Measurements from ENCODE around the gene SMIM27. TPM values are rescaled to one million over a fixed set of nuclear protein-coding genes. Genes with fewer than 3 reads are reported as not detected.
A peak's percentile ranks its signal among the peaks of the same experiment; 100 is the strongest.
"Not testable (repeated sequence)": the region's sequence is repeated elsewhere in the genome, so short reads cannot be mapped to it uniquely, and the experiment has no call there.

SMIM27 gene
- total and polyA plus RNA-seq, 8 donors, result 3.5 to 14.4 (median 6.9) TPM

- intact Hi-C loops (cut with DNase I), result no loop called here
- H3K4me3 ChIP-seq, result no peak overlapping the region
- TF ChIP-seq CTCF (IDR thresholded peaks at IDR 0.05), result no peak
- H3K9me3 ChIP-seq, result no peaks in the 10 kb centered on the region
- no peak for ATAC-seq
- peaks cover 0 to 3% (median 0%) of the 10 kb centered on the region in 3 donors for H3K4me1 ChIP-seq
- FAIRE-seq, result no peak
- H3K27ac ChIP-seq, result no peak overlapping the region
- no peak for DNase-seq
- no peaks in the 10 kb centered on the region for H3K27me3 ChIP-seq
- no peaks in the 10 kb centered on the region for H3K36me3 ChIP-seq
Observed at GRCh38 chr9:32516241-32516640, 35.9 kb upstream of the SMIM27 start.

- Histone ChIP-seq H3K4me3 (no peak overlapping the region), H3K27ac (no peak overlapping the region), H3K4me1 (peaks cover 0 to 8% (median 6%) of the 10 kb centered on the region in 3 donors), H3K27me3 (no peaks in the 10 kb centered on the region), H3K9me3 (no peaks in the 10 kb centered on the region), H3K36me3 (no peaks in the 10 kb centered on the region)
- TF ChIP-seq CTCF (IDR thresholded peaks at IDR 0.05), result no peak
- 93 to 100% methylated on average over 1 of the region's 1 CpG for WGBS, 2 donors
- DNase-seq (no peak), ATAC-seq (no peak), FAIRE-seq (no peak)
- intact Hi-C loops (cut with DNase I), result no loop called here
Observed at GRCh38 chr9:32518276-32518675, 33.9 kb upstream of the SMIM27 start.

DNA sequence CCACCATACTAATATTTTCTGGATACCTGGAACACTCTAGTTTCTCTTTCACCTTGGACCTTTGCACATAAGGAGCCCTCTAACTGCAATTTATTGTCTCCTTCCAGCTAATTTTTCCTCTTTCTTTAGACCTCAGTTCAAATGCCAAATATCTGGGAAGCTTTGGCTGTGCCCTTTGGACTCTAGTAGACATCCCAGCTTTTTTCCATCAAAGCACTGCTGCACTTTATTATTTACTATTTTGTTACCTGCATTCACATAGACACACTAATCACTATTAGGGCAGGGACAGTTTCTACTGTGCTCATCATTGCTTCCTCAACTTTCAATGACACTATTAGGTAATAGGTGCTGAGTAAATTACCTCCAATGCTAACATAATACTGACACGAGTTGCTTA is 28.2 kb upstream of the SMIM27 start:
- H3K4me3 ChIP-seq, result peak overlapping the region in 1 of 4 donors; percentile 75
- no peaks in the 10 kb centered on the region for H3K36me3 ChIP-seq
- peaks cover 7 to 25% (median 16%) of the 10 kb centered on the region in 3 donors for H3K4me1 ChIP-seq
- no peak for ATAC-seq
- H3K27me3 ChIP-seq, result no peaks in the 10 kb centered on the region
- DNase-seq, result no peak
- H3K27ac ChIP-seq, result peak overlapping the region in 1 of 4 donors; percentile 83
- 9 to 35% methylated on average over 1 of the region's 1 CpG for WGBS, 2 donors
- no peak for TF ChIP-seq CTCF (IDR thresholded peaks at IDR 0.05)
- FAIRE-seq, result no peak
- intact Hi-C loops (cut with DNase I), result no loop called here
- H3K9me3 ChIP-seq, result no peaks in the 10 kb centered on the region

GRCh38 chr9:32524558-32524891 is 27.6 kb upstream of the SMIM27 start:
- Histone ChIP-seq H3K4me1 (peaks cover 7 to 25% (median 16%) of the 10 kb centered on the region in 3 donors), H3K4me3 (peak overlapping the region in 2 of 4 donors; percentile 59 to 75), H3K27ac (peak overlapping the region; percentile 48 to 84 (median 76))
- H3K36me3 ChIP-seq; H3K9me3 ChIP-seq; ATAC-seq; FAIRE-seq; H3K27me3 ChIP-seq; intact Hi-C loops (cut with DNase I); DNase-seq: not testable (repeated sequence)
- 52 to 54% methylated on average over 11 of the region's 11 CpGs for WGBS, 2 donors

DNA sequence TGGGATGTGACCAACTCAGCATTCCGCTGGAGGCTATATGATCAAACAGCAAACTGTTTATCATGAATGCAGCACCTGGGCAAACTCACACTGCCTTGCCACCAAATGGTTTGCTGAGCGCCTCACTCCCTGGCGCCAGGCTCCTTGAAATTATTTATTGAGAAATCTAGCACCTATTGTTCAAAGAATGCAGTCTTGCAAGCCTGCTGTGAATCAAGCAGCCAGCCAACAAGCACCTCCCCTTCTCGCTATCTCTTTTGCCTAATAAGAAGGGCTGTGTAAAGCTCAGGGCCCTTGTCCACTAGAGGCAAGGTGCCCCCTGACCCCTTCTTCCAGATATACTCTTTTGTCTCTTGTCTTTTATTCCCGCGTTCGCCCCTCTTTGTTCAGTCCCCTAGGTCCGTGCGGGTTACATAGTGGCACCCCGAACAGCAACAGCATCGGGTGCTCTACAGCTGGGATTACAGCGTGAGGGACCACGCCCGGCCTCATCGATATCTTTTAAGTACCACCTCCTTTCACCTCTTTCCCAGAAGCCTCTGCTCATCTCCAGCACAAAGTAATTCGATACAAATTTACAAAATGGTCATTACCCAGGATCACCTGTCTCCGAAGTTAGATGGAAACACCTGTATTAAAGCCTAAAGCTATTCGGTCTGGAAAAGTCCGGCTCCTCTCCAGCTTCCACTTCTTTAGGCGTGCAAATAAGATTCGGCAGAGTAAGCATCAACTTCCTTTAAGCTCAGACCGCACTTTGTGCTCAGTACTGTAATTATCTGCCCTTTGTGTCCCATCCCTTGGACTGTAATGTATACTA is 27.0 kb upstream of the SMIM27 start:
- TF ChIP-seq CTCF (IDR thresholded peaks at IDR 0.05), result no peak
- no peak for FAIRE-seq
- intact Hi-C loops (cut with DNase I), result no loop called here

More for the DNA sequence above, 27.0 kb upstream of the SMIM27 start:
- peak overlapping the region; percentile 48 to 84 (median 76) for H3K27ac ChIP-seq
- ATAC-seq (peak; percentile 37 to 63 (median 54)), DNase-seq (peak; percentile 62 to 80 (median 74))
- no peaks in the 10 kb centered on the region for H3K27me3 ChIP-seq
- peaks cover 7 to 25% (median 16%) of the 10 kb centered on the region in 3 donors for H3K4me1 ChIP-seq
- H3K4me3 ChIP-seq, result peak overlapping the region; percentile 47 to 75 (median 54)
- 5% methylated on average over 22 of the region's 22 CpGs for WGBS, 2 donors
- no peaks in the 10 kb centered on the region for H3K9me3 ChIP-seq
- H3K36me3 ChIP-seq, result no peaks in the 10 kb centered on the region
